HG03575 (cell line): ENCODE measurements around the gene METTL16.

Experiments used
- ATAC-seq: cut with Tn5 transposase; IDR thresholded peaks from one replicate; pipeline ENCODE4 v1.9.1; 2021; ENCODE audit not compliant: unreplicated experiment, insufficient number of reproducible peaks, low FRiP score; ENCODE audit errors: extremely low read depth

Gene METTL16

GRCh38 chr17:2423271-2423670, 88.4 kb downstream of the METTL16 start:
- no peak for ATAC-seq

- ATAC-seq: no peak
Measured at GRCh38 chr17:2421315-2422147, 90.2 kb downstream of the METTL16 start.

GRCh38 chr17:2420176-2420575, 91.5 kb downstream of the METTL16 start:
- no peak for ATAC-seq

- ATAC-seq: no peak
Measured at GRCh38 chr17:2419486-2419885, 92.2 kb downstream of the METTL16 start.

GRCh38 chr17:2418572-2418971, 93.1 kb downstream of the METTL16 start:
- ATAC-seq: no peak

- ATAC-seq: no peak
Measured at GRCh38 chr17:2416010-2416734, 95.5 kb downstream of the METTL16 start.

GRCh38 chr17:2415081-2415480, 96.6 kb downstream of the METTL16 start:
- ATAC-seq: no peak

- ATAC-seq: no peak
Measured at GRCh38 chr17:2414446-2415064, 97.1 kb downstream of the METTL16 start.

GRCh38 chr17:2412561-2413021, 99.1 kb downstream of the METTL16 start:
- no peak for ATAC-seq

- no peak for ATAC-seq
Measured at GRCh38 chr17:2410951-2411350, 100.7 kb downstream of the METTL16 start.

- no peak for ATAC-seq
Measured at GRCh38 chr17:2406903-2407790, 104.5 kb downstream of the METTL16 start.

- no peak for ATAC-seq
Measured at GRCh38 chr17:2406271-2406902, 105.3 kb downstream of the METTL16 start.

- ATAC-seq: no peak
Measured at GRCh38 chr17:2405247-2405926, 106.3 kb downstream of the METTL16 start.

GRCh38 chr17:2403044-2403443, 108.6 kb downstream of the METTL16 start:
- ATAC-seq: no peak

- ATAC-seq: no peak
Measured at GRCh38 chr17:2402544-2402943, 109.1 kb downstream of the METTL16 start.

GRCh38 chr17:2401426-2402221, 110.1 kb downstream of the METTL16 start:
- no peak for ATAC-seq

GRCh38 chr17:2400877-2401425, 110.7 kb downstream of the METTL16 start, which contains the start of gene MNT:
Gene MNT (minus strand): TSS chr17:2401060. CDS start chr17:2400712, 348 bp downstream.
- no peak for ATAC-seq
